ENCODE data around the gene ZIC1.

ZIC1 gene

DNA sequence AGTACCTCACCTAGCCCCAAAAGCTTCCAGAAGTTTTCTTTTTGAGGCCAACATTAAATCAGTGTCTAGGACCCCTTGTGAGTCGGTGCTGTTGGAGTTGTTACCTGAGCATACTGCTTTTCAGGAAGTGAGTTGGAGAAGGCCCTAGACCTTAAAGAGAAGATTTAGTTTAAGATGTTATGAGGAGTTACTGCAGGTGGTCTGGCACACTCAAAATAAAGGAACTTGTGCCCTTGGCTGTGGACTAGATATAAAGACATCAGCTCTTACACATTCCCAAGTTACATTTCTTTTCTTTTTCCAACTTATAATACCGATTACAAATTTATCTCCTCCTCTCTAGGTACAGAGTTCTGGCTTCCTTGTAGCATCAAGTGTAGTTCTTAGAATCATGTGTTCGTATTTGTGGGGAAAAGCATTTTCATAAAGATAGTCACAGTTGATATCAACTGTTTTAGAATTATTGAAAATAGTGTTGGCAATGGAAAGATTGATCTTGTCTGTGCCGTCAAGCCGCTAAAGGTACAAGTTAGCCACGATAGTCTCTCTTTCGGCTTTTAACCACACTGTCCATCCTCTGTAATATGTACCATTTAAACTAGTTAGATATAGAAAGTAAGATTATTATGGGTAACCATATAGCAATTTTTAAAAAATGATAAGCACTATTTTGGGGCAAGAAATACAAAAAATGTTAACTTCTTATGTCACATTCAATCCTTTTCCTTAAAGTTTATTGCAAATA, 8.6 kb downstream of the ZIC1 start:
- TF ChIP-seq ZFX (IDR thresholded peaks at IDR 0.05; ENCODE audit: borderline replicate concordance) = no peak
- TF ChIP-seq, protein P1, sequence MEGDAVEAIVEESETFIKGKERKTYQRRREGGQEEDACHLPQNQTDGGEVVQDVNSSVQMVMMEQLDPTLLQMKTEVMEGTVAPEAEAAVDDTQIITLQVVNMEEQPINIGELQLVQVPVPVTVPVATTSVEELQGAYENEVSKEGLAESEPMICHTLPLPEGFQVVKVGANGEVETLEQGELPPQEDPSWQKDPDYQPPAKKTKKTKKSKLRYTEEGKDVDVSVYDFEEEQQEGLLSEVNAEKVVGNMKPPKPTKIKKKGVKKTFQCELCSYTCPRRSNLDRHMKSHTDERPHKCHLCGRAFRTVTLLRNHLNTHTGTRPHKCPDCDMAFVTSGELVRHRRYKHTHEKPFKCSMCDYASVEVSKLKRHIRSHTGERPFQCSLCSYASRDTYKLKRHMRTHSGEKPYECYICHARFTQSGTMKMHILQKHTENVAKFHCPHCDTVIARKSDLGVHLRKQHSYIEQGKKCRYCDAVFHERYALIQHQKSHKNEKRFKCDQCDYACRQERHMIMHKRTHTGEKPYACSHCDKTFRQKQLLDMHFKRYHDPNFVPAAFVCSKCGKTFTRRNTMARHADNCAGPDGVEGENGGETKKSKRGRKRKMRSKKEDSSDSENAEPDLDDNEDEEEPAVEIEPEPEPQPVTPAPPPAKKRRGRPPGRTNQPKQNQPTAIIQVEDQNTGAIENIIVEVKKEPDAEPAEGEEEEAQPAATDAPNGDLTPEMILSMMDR (IDR thresholded peaks at IDR 0.05) = no peak
- no peak overlapping the region for H3K27ac ChIP-seq

DNA sequence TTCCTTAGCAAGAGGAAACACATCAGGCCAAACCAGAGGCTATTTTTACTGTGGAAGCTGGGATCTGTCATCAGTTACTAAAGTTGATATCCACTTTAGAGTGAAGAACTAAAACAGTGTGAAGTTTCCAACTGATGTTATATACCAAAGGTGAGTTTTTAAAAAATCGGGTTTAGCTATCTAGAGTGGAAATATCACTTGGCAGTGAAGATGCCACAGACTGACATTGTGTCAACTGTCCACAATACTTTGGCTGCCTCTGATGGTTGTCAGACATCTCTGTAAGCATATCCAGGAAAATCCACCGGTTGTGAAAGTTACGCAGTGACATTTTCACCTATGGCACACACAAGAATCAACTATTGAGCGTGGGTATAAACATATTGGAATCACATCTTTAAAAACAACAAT, 9.2 kb downstream of the ZIC1 start:
- TF ChIP-seq ZFX (IDR thresholded peaks at IDR 0.05; ENCODE audit: borderline replicate concordance) = no peak
- TF ChIP-seq, protein P1 (IDR thresholded peaks at IDR 0.05) = no peak
- no peak overlapping the region for H3K27ac ChIP-seq

DNA sequence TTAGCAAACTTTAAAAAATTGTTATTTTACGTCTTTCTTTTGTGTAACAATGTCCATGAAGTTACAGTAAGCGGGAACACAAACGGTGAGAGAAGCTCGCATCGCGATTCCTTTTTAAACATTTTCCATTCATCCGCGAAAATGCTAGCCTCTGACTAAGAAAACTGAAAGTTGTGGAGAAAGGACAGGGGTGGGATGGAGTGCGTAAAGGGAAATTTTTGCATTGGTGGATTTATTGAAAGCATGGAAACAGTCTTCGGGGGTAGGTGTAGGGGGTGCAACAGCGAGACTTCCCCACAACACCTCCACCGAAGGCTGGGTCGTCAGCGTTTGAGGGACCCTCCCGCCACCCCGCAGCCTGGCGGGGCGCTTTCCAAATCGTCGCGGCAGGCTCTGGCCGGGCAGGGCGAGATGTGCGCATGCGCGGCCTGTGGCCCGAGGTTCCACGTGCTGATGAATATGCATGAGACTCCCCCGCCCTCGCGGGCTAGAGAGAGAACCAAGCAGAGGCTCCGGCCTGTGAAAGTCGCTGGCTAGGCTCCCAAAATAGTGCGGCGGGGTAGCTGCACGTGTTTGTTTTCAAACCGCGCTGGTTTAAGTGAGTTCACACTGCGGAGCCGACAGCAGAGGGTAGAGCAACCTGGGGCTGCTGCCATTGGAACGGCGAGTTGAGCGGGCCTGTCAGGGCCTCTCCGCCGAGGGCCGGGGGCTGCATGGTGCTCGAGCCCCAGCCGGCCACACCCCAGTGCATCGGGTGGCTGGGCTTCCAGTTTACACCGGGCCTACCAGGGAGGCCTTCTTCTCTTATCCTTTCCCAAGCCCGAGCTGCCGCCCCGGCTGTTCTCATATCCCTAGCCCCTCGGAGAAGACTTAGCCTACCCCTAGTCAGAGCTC, 9.9 kb downstream of the ZIC1 start:
- no peak overlapping the region for H3K27ac ChIP-seq
- TF ChIP-seq, protein P1 (IDR thresholded peaks at IDR 0.05) = no peak
- no peak for TF ChIP-seq ZFX (IDR thresholded peaks at IDR 0.05; ENCODE audit: borderline replicate concordance)

DNA sequence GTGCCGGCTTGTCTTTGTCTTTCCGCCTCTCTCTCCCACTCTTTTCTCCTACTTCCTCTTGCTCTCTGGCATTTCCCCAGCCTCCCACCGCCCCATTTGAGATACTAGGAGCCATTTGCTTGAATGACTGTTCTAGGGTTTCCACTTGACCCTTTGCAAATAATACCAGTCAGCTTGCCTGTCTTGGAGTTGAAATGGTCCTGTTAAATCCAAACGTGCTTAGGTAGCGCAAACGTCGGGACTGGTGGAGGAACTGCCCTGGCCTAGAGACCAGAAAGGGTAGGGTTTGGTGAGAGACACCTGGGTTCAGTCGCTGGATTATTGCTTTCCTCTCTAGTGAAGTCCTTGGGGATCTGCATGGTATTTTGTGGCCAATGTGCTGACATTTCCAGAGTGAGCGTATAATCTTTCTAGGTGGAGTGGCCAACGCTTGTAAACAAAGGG, 10.6 kb downstream of the ZIC1 start:
- H3K27ac ChIP-seq = no peak overlapping the region
- no peak for TF ChIP-seq ZFX (IDR thresholded peaks at IDR 0.05; ENCODE audit: borderline replicate concordance)

DNA sequence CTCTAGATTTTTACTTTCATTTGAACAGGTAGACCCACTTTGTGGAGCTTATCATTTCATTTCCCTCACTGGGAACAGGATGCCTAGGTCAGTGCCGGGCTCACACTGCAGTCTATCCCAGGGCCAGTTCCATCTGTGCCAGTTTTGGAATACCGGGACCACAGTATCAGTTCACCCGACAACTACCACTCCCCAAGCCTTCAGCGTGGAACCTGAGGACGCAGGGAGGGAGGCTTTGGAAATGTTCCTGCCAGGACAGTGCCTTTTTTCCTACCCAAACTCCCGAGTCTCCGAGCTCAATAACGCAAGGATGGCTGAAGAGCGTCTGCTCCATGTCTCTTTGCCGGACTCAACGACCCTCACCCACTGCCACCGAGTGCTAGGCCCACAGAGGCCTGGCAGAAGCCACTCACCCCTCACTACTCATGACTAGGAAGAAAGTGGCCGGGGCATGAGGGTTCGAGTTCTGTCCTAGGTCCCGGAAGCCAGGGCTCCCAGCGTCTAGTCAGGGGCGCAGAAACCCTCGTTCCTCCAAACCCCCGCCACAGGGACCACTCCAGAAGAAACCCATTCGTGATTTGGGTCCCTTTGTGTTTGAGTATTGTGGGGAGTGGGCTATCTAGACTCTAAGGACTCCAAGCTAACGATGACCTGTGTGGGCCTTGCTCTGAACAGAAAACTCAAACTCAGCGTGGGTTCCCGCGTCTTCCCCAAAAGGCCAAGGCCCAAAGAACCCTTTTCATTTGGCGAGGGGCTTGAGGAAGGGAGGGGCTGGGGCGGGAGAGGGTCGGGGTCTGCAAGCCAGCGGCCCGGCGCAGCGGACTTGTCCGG, 11.4 kb downstream of the ZIC1 start:
- no peak overlapping the region for H3K27ac ChIP-seq
- TF ChIP-seq ZFX (IDR thresholded peaks at IDR 0.05; ENCODE audit: borderline replicate concordance) = no peak
- TF ChIP-seq, protein P1 (IDR thresholded peaks at IDR 0.05) = no peak

DNA sequence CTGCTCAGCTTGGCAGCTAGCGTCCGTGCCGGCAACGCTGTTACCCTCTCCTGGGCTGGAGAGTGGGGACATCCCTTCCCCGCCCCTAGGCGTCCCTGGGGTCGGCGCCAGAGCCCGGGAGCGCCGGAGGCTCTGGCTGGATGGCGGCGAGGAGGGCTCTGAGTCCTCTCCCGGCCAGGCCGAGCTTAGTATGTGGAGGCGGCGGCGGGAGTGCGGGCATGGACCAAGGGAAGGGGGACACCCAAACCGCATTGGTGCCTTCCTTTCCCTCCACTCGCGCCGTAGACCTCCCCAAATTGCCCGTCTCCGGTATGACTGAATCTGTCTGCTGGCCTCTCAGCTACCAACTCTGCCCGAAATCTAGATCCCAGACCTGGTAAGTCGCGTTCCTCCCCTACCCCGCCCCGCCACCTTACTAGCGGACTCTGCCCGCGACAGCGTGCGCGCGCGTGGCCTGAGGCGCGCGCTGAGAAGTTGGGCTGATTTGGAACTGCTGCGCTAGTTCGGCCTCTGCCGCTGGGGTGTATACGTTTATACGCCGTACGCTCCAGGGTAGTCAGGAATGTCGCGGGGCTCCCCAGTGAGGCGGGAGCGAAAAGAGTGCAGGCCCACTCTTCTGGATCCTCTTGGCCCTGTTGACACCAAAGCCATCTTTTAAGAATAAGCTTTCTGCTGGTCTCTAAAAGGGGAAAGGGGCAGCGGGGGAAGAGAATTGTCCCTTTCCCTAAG, 12.2 kb downstream of the ZIC1 start:
- TF ChIP-seq, protein P1 (IDR thresholded peaks at IDR 0.05) = no peak
- no peak for TF ChIP-seq ZFX (IDR thresholded peaks at IDR 0.05; ENCODE audit: borderline replicate concordance)
- no peak overlapping the region for H3K27ac ChIP-seq

DNA sequence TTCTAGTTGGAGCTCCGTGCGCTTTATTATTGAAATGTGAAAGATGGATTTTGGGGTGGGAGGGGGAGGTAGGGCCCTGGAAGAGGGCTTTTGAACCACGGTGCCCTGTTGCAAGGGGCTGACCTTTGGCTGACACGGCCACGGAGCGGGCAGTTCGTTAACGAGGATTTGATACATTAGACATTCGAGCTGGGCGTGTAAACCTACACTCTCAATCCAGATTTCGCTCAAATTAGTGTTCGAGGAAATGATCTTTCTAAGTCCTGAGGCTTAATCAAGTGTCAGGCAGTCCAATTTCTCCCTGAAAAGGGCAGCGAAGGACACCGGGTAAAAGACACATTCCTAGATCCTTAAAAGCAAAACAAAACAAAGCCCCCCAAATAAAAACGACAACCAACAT, 13.0 kb downstream of the ZIC1 start:
- no peak overlapping the region for H3K27ac ChIP-seq
- TF ChIP-seq ZFX (IDR thresholded peaks at IDR 0.05; ENCODE audit: borderline replicate concordance) = no peak
- TF ChIP-seq, protein P1 (IDR thresholded peaks at IDR 0.05) = no peak
